HUES64 (cell line): ENCODE measurements around the gene SERPINA1.
"Not testable (repeated sequence)": the region's sequence is repeated elsewhere in the genome, so short reads cannot be mapped to it uniquely, and the experiment has no call there.

ENCODE experiments used
- H3K27ac ChIP-seq: 2 replicates; pipeline ENCODE4 v1.7.0; 2013; ENCODE audit warnings: low read depth, low read length, inconsistent platforms
- H3K27me3 ChIP-seq: 2 replicates; pipeline ENCODE4 v1.6.1; 2013; ENCODE audit warnings: mild to moderate bottlenecking, low read length; ENCODE audit not compliant: insufficient read depth
- H3K36me3 ChIP-seq: 2 replicates; pipeline ENCODE4 v1.6.1; 2013; ENCODE audit warnings: mild to moderate bottlenecking, low read length; ENCODE audit not compliant: insufficient read depth
- H3K4me1 ChIP-seq: 2 replicates; pipeline ENCODE4 v1.6.1; 2013; ENCODE audit warnings: mild to moderate bottlenecking, low read length, moderate library complexity; ENCODE audit not compliant: insufficient read depth
- H3K4me3 ChIP-seq: 2 replicates; pipeline ENCODE4 v1.5.1; 2013; ENCODE audit warnings: mild to moderate bottlenecking, low read length, moderate library complexity
- H3K9ac ChIP-seq: 2 replicates; pipeline ENCODE4 v1.6.1; 2013; ENCODE audit warnings: mild to moderate bottlenecking, low read depth, low read length
- H3K9me3 ChIP-seq: 2 replicates; pipeline ENCODE4 v1.6.1; 2013; ENCODE audit warnings: low read depth, low read length; ENCODE audit not compliant: insufficient read depth
- WGBS: fragments of 150-250, 120-280 bp; methylation state at CpG from one replicate; pipeline ENCODE4 v1.1.7; 2013; ENCODE audit warnings: missing lambda C conversion rate; 5-methylcytosine and 5-hydroxymethylcytosine counted together

The SERPINA1 gene

DNA sequence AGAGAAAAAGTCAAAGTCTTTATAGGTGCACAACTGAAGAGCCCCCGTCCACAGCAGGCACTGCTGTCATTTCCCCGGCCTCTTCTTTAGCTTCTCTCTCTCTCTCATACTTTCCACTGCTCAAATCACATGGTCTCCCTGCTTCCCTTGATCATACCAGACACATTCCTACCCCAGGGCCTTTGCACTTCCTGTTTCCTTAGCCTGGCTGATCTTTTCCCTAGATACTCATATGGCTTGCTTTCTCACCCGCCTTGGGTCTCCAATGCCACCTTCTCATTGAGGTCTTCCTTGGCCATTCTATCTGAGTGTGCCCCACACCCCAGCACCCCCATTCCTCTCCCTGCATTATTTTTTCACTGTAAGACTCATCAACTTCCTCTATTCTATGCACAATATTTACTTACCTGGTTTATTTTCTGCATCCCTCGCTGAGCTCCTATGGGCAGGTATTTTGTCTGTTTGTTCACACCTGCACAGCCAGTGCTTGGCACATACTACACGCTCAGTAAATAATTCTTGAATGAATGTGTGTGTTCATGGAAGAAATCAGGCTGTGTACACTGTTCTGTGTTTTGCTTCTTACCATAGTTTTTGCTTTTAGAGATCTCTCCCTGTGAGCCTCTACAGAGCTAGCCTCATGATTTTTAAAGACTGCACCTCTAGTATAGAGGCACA, 31.9 kb downstream of the SERPINA1 start:
- Histone ChIP-seq H3K4me3 (no peak overlapping the region), H3K4me1 (peaks cover 8% of the 10 kb centered on the region), H3K9ac (no peak overlapping the region), H3K27ac (no peak overlapping the region), H3K36me3 (no peaks in the 10 kb centered on the region), H3K9me3 (no peaks in the 10 kb centered on the region), H3K27me3 (no peaks in the 10 kb centered on the region)
- WGBS, result 94% methylated on average over 5 of the region's 5 CpGs

DNA sequence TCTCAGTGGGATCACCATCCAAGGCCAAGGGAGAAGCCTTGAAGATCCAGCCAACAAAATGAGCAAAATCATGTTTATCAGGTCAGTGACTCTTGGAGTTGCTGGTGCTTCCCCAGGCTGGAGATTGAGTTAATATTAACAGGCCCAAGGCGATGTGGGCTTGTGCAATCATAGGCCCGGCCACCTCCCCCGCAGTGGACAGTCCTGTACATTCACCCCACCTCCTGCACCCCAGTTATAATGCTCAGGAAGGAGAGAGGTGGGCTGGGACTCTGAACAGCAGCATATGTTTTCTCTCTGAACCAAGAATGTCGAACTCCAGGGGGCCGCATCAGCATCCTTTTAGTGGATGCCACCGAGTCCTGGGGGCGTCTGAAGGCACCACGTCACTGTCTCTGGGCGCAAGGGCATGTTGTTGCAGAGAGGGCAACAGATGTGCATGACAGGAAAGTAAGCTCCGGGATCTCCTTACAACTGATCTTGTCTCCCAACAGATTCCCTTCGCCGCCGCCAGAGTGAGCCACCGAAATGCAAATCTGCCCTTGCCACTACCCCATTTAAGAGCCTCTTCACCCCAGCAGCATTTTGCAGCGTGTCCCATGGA, 33.1 kb downstream of the SERPINA1 start:
- H3K9me3 ChIP-seq, result no peaks in the 10 kb centered on the region
- WGBS, result 42% methylated on average over 14 of the region's 15 CpGs

DNA sequence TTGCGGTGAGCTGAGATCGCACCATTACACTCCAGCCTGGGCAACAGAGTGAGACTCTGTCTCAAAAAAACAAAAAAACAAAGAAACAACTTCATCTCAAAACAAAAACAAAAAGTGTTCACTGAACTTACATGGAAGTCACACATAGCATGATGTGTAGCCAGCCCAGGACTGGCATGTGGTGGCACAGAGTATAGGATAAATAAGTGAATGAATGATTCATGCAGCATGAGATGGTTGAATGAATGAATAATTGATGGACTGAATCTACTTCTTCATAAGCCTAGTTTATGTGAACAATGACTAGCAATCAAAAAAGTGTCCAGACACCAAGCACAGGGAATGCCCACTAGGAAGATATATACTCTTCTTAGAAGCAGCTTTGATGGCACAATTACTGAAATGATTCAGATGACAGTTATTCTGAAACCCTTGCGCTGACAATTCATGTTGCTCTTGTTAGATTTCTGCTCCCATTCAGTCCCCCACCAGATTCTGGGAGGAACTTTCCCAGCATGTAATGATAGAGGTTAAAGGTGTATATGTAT, 33.7 kb downstream of the SERPINA1 start:
- Histone ChIP-seq H3K9me3 (no peaks in the 10 kb centered on the region), H3K9ac (no peak overlapping the region), H3K27ac (no peak overlapping the region), H3K36me3 (no peaks in the 10 kb centered on the region), H3K4me3 (no peak overlapping the region), H3K27me3 (no peaks in the 10 kb centered on the region), H3K4me1 (peaks cover 8% of the 10 kb centered on the region)
- 96% methylated on average over 3 of the region's 3 CpGs for WGBS

More for the DNA sequence above, 33.1 kb downstream of the SERPINA1 start:
- Histone ChIP-seq H3K4me1 (peaks cover 8% of the 10 kb centered on the region), H3K36me3 (no peaks in the 10 kb centered on the region), H3K4me3 (no peak overlapping the region), H3K9ac (no peak overlapping the region), H3K27me3 (no peaks in the 10 kb centered on the region), H3K27ac (no peak overlapping the region)

DNA sequence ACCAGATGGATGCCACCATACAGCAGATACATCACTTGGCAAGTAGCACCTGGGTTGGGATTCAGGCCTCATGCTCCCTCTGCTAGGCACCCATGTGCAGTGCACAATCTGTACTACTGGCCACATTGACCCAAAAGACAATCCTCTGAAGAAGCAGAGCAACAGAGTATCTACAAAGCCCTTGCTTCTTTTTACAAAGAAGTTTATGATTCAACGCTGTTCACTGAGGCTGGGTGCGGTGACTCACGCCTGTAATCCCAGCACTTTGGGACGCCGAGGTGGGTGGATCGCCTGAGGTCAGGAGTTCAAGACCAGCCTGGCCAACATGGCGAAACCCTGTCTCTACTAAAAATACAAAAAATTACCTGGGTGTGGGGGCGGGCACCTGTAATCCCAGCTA, 34.2 kb downstream of the SERPINA1 start:
- not testable (repeated sequence) for H3K27me3 ChIP-seq, H3K4me1 ChIP-seq, H3K9ac ChIP-seq, H3K9me3 ChIP-seq, H3K27ac ChIP-seq, H3K36me3 ChIP-seq, H3K4me3 ChIP-seq
- WGBS, result 96% methylated on average over 7 of the region's 8 CpGs

DNA sequence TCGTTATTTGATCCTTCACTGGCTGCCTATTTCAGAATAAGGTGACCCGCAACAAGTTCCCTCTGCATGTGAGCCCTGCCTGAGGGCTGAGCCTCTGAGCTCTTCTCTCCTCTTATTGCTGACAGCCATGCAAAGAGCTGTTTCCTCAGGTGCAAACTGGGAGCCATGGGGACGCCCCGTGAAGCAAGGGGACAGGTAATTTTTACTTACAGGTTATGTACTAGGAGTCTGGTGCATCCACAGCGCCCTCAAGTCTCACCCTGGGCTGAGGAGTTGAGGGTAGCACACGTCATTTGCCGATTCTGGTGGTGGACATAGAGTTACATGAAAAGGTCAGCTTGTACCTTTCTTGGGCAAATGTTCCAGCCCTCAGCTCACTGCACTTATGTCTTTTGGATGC, 39.1 kb downstream of the SERPINA1 start:
- H3K9ac ChIP-seq, result no peak overlapping the region
- no peaks in the 10 kb centered on the region for H3K4me1 ChIP-seq
- H3K27me3 ChIP-seq, result no peaks in the 10 kb centered on the region
- H3K9me3 ChIP-seq, result no peaks in the 10 kb centered on the region
- WGBS, result 92% methylated on average over 7 of the region's 7 CpGs
- no peak overlapping the region for H3K27ac ChIP-seq
- H3K36me3 ChIP-seq, result no peaks in the 10 kb centered on the region
- H3K4me3 ChIP-seq, result no peak overlapping the region

DNA sequence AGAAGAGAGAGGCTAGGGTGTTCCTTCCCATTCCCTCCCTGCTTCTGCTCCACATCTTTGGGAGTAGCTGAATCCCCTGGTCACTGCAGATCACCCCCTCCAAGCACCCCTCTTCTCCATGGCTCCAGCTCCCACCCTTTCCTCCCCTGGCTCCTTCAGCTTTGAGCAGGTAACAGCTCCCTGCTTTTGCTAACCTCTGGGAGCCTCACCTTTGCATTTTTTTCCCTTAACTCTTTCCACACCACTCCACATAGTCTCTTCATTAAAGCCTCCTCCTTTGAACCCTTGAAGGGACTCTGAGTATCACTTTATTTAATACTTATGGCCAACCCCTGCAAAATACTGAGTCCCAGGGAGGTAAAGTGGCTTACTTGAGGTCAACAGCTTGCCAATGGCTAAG, 39.6 kb downstream of the SERPINA1 start:
- H3K27ac ChIP-seq, result no peak overlapping the region
- H3K4me1 ChIP-seq, result no peaks in the 10 kb centered on the region
- H3K4me3 ChIP-seq, result no peak overlapping the region
- H3K9ac ChIP-seq, result no peak overlapping the region
- H3K9me3 ChIP-seq, result no peaks in the 10 kb centered on the region
- no peaks in the 10 kb centered on the region for H3K27me3 ChIP-seq
- H3K36me3 ChIP-seq, result no peaks in the 10 kb centered on the region

DNA sequence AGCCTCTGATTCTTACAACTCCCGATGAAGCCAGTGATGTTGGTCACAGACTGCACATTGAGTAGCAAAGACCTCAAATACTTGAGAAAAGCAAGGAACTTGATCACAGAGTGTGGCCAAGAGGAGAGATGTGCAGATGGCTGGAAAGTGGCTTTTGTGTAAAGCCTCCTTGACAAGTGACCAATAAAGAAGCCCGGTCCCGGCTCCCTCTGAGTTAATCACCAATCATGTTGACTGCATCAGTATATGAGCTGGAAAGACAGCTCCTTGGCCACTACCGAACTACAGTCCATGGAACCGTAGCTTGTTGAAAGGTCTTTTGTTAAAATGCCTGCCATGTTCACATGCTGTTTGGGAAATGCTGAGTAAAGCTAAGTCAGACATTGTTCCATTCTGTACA, 41.6 kb downstream of the SERPINA1 start:
- H3K9me3 ChIP-seq, result no peaks in the 10 kb centered on the region
- H3K4me3 ChIP-seq, result no peak overlapping the region
- whole genome bisulfite sequencing, result 95% methylated on average over 5 of the region's 5 CpGs
- no peak overlapping the region for H3K9ac ChIP-seq
- H3K27me3 ChIP-seq, result no peaks in the 10 kb centered on the region
- H3K4me1 ChIP-seq, result no peaks in the 10 kb centered on the region
- no peak overlapping the region for H3K27ac ChIP-seq
- H3K36me3 ChIP-seq, result no peaks in the 10 kb centered on the region

DNA sequence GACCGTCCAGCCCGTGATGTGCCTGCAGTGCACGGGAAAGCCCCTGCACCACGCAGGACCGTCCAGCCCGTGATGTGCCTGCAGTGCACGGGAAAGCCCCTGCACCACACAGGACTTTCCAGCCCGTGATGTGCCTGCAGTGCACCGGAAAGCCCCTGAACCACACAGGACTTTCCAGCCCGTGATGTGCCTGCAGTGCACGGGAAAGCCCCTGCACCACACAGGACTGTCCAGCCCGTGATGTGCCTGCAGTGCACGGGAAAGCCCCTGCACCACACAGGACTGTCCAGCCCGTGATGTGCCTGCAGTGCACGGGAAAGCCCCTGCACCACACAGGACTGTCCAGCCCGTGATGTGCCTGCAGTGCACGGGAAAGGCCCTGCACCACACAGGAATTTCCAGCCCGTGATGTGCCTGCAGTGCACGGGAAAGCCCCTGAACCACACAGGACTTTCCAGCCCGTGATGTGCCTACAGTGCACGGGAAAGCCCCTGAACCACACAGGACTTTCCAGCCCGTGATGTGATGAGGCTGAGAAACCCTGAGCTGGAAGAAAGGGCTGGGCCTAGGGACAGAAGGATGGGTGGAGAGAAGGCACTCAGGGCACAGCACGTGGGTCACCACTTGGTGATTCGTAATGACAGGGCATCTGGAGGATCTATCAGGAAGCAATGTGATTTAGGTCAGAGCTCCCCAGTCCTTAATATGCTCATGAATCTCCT, 42.2 kb downstream of the SERPINA1 start:
- H3K4me3 ChIP-seq, H3K27ac ChIP-seq, H3K27me3 ChIP-seq, H3K9ac ChIP-seq, H3K36me3 ChIP-seq, H3K4me1 ChIP-seq, H3K9me3 ChIP-seq: not testable (repeated sequence)
- WGBS, result 93% methylated on average over 24 of the region's 24 CpGs

DNA sequence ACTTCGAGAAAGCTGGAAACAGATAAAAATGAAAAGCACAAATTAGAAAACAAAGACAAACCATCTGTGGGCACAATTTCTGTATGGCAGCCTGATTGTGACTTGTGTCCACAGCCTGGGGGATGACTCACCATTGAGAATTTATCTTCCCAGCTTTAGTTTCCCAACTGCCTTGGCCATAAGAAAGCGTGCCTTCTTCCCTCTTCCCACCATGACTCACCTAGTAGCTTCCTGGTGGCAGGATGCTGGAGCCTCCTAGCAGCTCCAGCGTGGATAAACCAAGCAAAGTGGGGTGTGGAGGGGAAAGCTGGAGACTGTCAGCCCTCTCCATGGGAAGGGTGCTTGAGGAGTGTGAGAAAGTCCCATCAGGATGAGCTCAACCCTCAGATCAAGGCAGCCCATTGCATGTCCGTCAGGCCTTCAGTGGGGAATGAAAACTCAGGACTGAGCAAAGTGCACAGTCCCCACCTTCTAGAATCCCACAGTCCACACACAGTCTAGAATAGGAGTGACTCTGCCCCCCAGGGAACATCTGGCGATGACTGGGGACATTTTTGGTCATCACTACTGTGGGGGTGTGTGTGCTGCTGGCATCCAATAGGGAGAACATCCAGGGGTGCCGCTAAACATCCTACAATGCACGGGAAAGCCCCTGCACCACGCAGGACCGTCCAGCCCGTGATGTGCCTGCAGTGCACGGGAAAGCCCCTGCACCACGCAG, 42.9 kb downstream of the SERPINA1 start:
- Histone ChIP-seq H3K9ac (no peak overlapping the region), H3K9me3 (no peaks in the 10 kb centered on the region), H3K27me3 (no peaks in the 10 kb centered on the region), H3K36me3 (no peaks in the 10 kb centered on the region), H3K27ac (no peak overlapping the region), H3K4me1 (no peaks in the 10 kb centered on the region), H3K4me3 (no peak overlapping the region)
- 95% methylated on average over 12 of the region's 12 CpGs for WGBS

DNA sequence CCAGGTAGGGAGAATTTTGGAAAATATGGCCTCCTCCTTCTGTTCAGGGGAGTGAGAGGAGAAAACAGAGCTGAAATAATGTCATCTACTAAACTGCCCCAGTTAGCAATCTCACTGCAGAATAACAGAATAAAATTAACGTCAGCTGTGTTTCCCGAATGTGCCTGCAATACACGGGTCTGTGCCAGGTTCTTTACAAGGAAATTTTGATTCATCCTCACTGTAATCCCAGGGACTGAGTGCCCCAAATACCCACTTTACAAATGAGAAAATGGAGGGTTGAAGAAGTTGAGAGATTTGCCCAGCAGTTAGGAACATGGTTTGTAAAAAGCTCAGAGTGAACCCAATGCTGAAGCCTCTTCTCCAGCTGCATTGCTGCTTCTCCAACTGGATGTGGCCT, 44.0 kb downstream of the SERPINA1 start:
- Histone ChIP-seq H3K36me3 (no peaks in the 10 kb centered on the region), H3K9ac (no peak overlapping the region), H3K9me3 (no peaks in the 10 kb centered on the region), H3K27ac (no peak overlapping the region), H3K27me3 (no peaks in the 10 kb centered on the region), H3K4me3 (no peak overlapping the region), H3K4me1 (no peaks in the 10 kb centered on the region)
- 91% methylated on average over 3 of the region's 3 CpGs for WGBS
